ENCODE measurements around the gene NRXN3. TPM values are rescaled to one million over a fixed set of nuclear protein-coding genes. Genes with fewer than 3 reads are reported as not detected.

The NRXN3 gene
- total RNA-seq, 1 donor = 2.5 TPM

GRCh38 chr14:79437951-79438350, 1267.8 kb downstream of the NRXN3 start:
- no peak overlapping the region for H2AFZ ChIP-seq (ENCODE audit: low read length)
- H3K4me2 ChIP-seq (ENCODE audit: insufficient read depth, low read length) = no peak overlapping the region

GRCh38 chr14:79438696-79439342, 1268.6 kb downstream of the NRXN3 start:
- Histone ChIP-seq H3K79me2 (ENCODE audit: insufficient read depth, low read length) (no peaks in the 10 kb centered on the region), H3K4me3 (ENCODE audit: insufficient read depth, low read length) (no peak overlapping the region), H4K20me1 (ENCODE audit: insufficient read depth, low read length) (no peaks in the 10 kb centered on the region), H3K4me2 (ENCODE audit: insufficient read depth, low read length) (no peak overlapping the region), H3K27ac (ENCODE audit: low read depth, low read length) (no peak overlapping the region), H2AFZ (ENCODE audit: low read length) (no peak overlapping the region), H3K9me3 (ENCODE audit: low read depth, low read length) (no peaks in the 10 kb centered on the region), H3K36me3 (ENCODE audit: insufficient read depth, low read length) (no peaks in the 10 kb centered on the region), H3K4me1 (ENCODE audit: insufficient read depth, low read length) (no peaks in the 10 kb centered on the region), H3K27me3 (ENCODE audit: insufficient read depth, low read length) (no peaks in the 10 kb centered on the region)
- DNase-seq (ENCODE audit: insufficient read length, low spot score, missing footprints) = no peak
- no peak for TF ChIP-seq CTCF (IDR thresholded peaks at IDR 0.05; ENCODE audit: extremely low read depth, low read depth, low read length)

More at GRCh38 chr14:79437951-79438350, 1267.8 kb downstream of the NRXN3 start:
- Histone ChIP-seq H3K36me3 (ENCODE audit: insufficient read depth, low read length) (no peaks in the 10 kb centered on the region), H3K27me3 (ENCODE audit: insufficient read depth, low read length) (no peaks in the 10 kb centered on the region), H3K4me1 (ENCODE audit: insufficient read depth, low read length) (no peaks in the 10 kb centered on the region), H3K27ac (ENCODE audit: low read depth, low read length) (no peak overlapping the region), H3K4me3 (ENCODE audit: insufficient read depth, low read length) (no peak overlapping the region), H3K79me2 (ENCODE audit: insufficient read depth, low read length) (no peaks in the 10 kb centered on the region), H3K9me3 (ENCODE audit: low read depth, low read length) (no peaks in the 10 kb centered on the region), H4K20me1 (ENCODE audit: insufficient read depth, low read length) (no peaks in the 10 kb centered on the region)
- no peak for DNase-seq (ENCODE audit: insufficient read length, low spot score, missing footprints)
- TF ChIP-seq CTCF (IDR thresholded peaks at IDR 0.05; ENCODE audit: extremely low read depth, low read depth, low read length) = no peak

- Histone ChIP-seq H3K4me1 (ENCODE audit: insufficient read depth, low read length) (no peaks in the 10 kb centered on the region), H3K79me2 (ENCODE audit: insufficient read depth, low read length) (no peaks in the 10 kb centered on the region), H3K36me3 (ENCODE audit: insufficient read depth, low read length) (no peaks in the 10 kb centered on the region), H2AFZ (ENCODE audit: low read length) (no peak overlapping the region), H3K4me3 (ENCODE audit: insufficient read depth, low read length) (no peak overlapping the region), H3K9me3 (ENCODE audit: low read depth, low read length) (no peaks in the 10 kb centered on the region), H4K20me1 (ENCODE audit: insufficient read depth, low read length) (no peaks in the 10 kb centered on the region), H3K4me2 (ENCODE audit: insufficient read depth, low read length) (no peak overlapping the region), H3K27ac (ENCODE audit: low read depth, low read length) (no peak overlapping the region), H3K27me3 (ENCODE audit: insufficient read depth, low read length) (no peaks in the 10 kb centered on the region)
- DNase-seq (ENCODE audit: insufficient read length, low spot score, missing footprints) = no peak
- no peak for TF ChIP-seq CTCF (IDR thresholded peaks at IDR 0.05; ENCODE audit: extremely low read depth, low read depth, low read length)
Measured at GRCh38 chr14:79442786-79443185, 1272.6 kb downstream of the NRXN3 start.

- Histone ChIP-seq H4K20me1 (ENCODE audit: insufficient read depth, low read length) (no peaks in the 10 kb centered on the region), H3K9me3 (ENCODE audit: low read depth, low read length) (no peaks in the 10 kb centered on the region), H3K79me2 (ENCODE audit: insufficient read depth, low read length) (no peaks in the 10 kb centered on the region), H3K27ac (ENCODE audit: low read depth, low read length) (no peak overlapping the region), H3K4me1 (ENCODE audit: insufficient read depth, low read length) (no peaks in the 10 kb centered on the region), H2AFZ (ENCODE audit: low read length) (no peak overlapping the region), H3K4me2 (ENCODE audit: insufficient read depth, low read length) (no peak overlapping the region), H3K4me3 (ENCODE audit: insufficient read depth, low read length) (no peak overlapping the region), H3K36me3 (ENCODE audit: insufficient read depth, low read length) (no peaks in the 10 kb centered on the region), H3K27me3 (ENCODE audit: insufficient read depth, low read length) (no peaks in the 10 kb centered on the region)
- TF ChIP-seq CTCF (IDR thresholded peaks at IDR 0.05; ENCODE audit: extremely low read depth, low read depth, low read length) = no peak
- DNase-seq (ENCODE audit: insufficient read length, low spot score, missing footprints) = no peak
Measured at GRCh38 chr14:79443602-79444001, 1273.4 kb downstream of the NRXN3 start.

Measured in osteoblast (primary cell).